LHCN-M2 (cell line): ENCODE results near the gene ELANE. TPM values are rescaled to one million over a fixed set of nuclear protein-coding genes. Genes with fewer than 3 reads are reported as not detected.
"Not testable (repeated sequence)": the region's sequence is repeated elsewhere in the genome, so short reads cannot be mapped to it uniquely, and the experiment has no call there.

Experiments used
- DNase-seq: peaks from one replicate; pipeline ENCODE4 v3.0.0-alpha.2; 2012; ENCODE audit warnings: low read depth
- total RNA-seq: library from RNA; depleted of rRNA; stranded (reverse); fragments of >200 nt; gene quantifications from 2 replicates; pipeline ENCODE4 v1.2.3, GENCODE V29; 2014

Gene ELANE
- total RNA-seq, 1 experiment from 2014 or later = 0.11 TPM

- no peak for DNase-seq
Observed at GRCh38 chr19:862581-863314, 10.6 kb downstream of the ELANE start.

GRCh38 chr19:863315-863620, 11.2 kb downstream of the ELANE start:
- no peak for DNase-seq

DNA sequence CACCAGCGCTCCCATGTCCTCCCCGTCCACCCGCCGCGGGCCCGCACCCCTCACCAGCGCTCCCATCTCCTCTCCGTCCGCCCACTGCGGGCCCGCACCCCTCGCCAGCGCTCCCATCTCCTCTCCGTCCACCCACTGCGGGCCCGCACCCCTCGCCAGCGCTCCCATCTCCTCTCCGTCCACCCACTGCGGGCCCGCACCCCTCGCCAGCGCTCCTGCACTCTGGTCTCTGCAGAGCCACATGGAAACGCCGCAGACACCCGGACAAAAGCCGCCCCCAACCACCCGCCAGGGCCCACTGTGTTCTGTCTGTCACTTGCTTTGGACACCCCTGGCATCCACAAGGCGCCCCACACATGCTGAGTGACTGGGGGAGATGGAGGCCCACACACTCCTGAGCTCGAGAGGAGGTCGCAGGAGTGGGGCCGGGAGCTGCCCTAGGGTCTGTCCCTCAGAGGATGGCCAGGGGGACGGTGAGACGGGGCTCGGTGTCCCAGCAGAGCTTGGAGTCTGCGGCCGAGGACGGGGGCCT, 14.7 kb downstream of the ELANE start:
- DNase-seq = no peak

DNA sequence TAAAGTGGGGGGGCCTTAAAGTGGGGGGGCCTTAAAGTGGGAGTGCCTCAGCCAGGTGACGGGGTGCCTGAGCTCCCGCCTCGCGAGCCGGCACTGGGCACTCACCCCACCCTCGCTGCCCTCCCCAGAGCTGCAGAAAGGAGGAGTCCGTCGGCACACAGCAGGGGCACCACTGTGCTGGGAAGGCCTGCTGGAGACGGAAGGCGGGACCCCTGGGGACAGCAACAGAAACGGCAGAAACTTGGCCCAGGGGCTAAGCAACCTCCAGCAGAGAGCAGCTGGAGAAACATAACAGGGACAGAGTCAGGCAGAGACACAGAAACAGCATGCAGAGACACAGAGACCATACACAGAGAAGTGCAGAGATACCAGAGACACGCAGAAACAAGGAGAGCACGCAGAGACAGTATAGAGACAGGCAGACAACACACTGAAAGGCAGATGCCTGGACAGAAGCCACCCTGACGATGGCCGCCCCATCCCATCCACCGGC, 15.2 kb downstream of the ELANE start:
- no peak for DNase-seq

- no peak for DNase-seq
Observed at GRCh38 chr19:867855-868457, 15.9 kb downstream of the ELANE start.

DNA sequence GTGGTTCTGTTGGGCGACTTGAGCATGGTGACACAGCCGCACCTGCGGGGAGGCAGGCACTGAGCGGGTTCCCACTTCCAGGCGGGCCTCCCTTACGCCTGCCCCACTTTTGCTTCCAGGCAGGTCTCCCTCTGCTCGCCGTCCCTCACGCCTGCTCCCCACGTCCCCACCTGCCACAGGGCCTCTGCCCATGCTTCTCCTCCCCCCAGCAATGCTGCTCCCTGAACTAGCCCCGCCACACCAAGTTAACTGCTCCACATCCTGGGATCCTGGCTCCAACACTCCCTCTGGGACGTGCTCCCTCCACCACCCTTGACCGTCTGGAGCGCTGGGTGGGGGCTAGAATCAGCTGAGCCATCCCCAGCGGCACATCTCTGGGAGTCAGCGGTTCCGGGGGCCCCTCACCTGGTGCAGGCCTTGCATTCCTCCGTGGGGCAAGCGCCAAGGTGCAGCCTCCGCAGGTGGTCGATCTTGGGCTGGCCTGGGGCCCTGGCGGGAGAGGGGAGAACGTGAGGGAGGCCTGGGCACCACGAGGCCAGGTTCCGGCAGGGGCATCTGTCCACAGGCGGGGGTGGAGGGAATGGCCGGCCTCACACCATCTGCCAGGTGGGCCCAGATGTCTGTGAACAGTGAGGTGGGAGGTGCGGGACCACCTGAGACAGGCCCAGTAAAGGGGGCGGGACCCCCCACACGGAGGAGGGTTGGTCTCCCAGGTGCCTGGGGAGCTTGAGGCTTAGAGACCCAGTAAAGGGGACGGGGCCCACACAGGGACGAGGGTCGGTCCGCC, 16.5 kb downstream of the ELANE start:
- no peak for DNase-seq

- DNase-seq = peak; percentile 85
Observed at GRCh38 chr19:869245-870177, 17.4 kb downstream of the ELANE start.

DNA sequence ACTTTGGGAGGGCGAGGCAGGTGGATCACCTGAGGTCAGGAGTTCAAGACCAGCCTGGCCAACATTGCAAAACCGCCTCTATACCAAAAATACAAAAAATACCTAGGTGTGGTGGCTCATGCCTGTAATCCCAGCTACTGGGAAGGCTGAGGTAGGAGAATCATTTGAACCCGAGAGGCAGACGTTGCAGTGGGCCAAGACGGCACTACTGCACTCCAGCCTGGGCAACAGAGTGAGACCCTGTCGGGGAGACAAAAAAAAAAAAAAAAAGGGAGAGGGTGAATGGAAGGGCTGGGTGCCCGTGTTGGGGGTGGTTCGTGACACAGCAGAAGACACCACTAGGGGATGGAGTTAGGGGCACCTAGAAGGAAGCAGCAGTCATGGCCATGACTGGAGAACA, 18.2 kb downstream of the ELANE start:
- no peak for DNase-seq

DNA sequence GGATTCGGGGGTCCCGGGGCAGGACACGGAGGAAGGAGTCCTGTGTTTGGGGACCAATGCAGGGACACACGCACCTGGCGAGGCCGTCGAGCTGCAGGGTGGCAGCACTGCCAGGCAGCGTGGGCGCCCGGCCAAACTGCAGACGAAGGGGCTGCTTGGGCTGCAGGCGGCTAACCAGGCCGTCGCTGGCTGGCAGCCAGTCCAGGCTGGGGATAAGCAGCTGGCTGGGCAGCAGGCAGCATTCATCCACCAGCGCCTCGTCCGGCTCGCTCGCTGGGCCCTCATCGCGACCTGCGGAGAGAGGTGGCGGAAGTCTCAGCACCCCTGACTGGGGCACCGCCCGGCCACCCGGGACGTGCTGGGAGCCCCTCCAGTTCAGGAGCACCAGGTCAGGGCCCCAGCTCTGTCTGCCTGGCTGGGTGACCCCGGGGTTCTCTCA, 18.9 kb downstream of the ELANE start:
- no peak for DNase-seq

DNA sequence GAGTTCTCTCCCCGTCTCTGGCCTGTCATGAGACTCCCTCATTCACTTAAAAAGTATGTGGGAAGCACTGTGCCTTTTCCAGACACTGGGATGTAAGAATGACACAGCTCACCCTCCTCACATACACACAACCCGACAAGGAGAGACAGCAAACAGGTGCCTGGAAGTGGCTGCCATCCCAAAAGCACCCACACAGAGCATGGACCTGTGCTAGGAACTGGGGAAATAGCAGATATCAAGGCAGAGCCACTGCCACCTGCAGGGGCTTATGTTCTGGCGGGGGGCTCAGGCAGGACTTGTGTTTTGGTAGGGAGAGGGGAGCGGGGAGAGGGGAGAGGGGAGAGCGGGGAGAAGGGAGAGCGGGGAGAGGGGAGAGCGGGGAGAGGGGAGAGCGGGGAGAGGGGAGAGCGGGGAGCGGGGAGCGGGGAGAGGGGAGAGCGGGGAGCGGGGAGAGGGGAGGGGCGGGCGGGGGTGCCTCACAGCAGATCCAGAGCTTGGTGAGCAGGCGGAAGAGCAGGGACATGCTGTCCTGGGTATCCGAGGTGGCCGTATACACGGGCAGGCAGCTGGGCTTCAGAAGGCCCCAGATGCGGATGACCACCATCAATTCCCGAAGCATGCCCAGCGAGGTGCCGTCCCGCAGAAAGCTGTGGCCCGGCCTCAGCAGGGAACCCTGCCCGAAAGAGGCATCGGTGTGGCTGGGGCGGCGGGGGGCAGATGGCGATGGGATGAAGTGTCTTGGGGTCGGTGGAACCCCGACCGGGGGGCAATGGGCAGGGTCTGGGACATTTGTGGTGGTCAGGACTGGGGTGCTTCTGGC, 19.6 kb downstream of the ELANE start:
- no peak for DNase-seq

- no peak for DNase-seq
Observed at GRCh38 chr19:872266-872951, 20.3 kb downstream of the ELANE start.

GRCh38 chr19:873084-873483, 21.0 kb downstream of the ELANE start:
- DNase-seq = no peak

DNA sequence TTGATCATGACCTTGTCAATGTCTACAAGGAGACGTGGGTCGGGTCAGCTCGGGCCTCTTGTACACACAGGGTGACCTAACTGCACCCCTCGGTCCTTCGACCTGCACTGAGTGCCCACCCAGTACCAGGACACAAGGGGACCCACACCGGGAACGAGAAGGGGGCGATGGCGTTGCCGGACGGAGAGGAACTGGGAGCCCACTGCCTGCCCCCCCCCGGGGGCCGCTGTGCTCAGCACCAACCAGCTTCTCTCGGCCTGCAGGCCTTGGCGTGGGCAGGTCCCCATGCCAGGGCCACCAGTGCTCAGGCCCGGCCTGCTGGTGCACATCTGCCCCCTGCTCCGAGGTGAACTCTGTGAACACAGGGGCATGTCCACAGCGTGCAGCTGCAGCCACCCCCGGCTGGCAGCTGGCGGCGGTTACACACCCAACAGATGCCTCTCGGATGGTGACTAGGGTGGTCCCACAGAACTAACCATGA, 21.5 kb downstream of the ELANE start:
- no peak for DNase-seq

- no peak for DNase-seq
Observed at GRCh38 chr19:875265-875879, 23.3 kb downstream of the ELANE start.

DNA sequence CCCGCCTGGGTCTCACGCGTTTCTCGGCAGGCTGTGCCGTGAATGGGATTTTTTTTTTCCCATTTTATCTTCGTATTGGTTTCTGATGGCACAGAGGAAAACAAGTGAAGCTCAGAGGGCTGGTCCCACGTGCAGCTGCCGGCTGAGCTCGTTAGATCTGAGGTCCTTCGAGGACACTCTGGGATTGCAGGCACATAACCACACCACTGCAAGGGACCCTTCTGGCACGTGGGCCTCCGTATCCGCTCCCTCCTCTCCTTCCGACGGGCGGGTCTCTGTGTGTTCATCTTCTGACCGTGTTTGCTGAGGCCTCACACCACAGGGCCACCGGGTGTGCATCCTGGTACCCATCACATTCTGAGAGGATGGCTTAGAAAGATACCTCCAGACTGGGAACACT, 24.0 kb downstream of the ELANE start:
- DNase-seq = no peak

DNA sequence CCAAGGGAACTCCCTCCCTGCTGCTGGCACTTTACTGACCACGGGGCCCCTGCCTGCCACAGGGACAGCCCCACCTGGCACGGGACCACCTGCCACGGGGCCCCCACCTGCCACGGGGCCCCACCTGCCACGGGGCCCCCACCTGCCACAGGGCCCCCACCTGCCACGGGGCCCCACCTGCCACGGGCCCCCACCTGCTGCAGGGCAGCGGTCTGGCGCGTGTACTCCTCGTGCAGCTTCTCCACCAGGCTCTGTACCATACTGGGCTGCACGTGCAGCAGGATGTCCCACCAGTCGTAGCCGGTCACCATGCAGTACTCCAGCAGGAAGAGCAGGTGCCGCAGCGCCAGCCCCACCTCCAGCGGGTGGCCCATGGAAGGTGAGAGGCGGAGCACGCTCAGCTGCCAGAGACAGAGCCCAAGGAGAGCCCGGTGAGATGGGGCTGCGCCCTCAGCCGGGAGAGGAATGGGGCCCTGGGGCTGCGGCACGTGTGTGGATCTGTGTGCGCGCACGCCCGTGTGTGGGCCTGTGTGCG, 24.7 kb downstream of the ELANE start:
- no peak for DNase-seq

GRCh38 chr19:877992-878660, 26.0 kb downstream of the ELANE start:
- DNase-seq = not testable (repeated sequence)
